Measurements from ENCODE around the gene ETFB. TPM values are rescaled to one million over a fixed set of nuclear protein-coding genes. Genes with fewer than 3 reads are reported as not detected.
"Not testable (repeated sequence)": the region's sequence is repeated elsewhere in the genome, so short reads cannot be mapped to it uniquely, and the experiment has no call there.

The ETFB gene
- 100 to 1,000 TPM in 3 of 6 donors, 10 to 100 TPM in 3; 72.7 to 167 (median 101) TPM for polyA plus RNA-seq (ENCODE audit: low read depth in 6 of 6)

DNA sequence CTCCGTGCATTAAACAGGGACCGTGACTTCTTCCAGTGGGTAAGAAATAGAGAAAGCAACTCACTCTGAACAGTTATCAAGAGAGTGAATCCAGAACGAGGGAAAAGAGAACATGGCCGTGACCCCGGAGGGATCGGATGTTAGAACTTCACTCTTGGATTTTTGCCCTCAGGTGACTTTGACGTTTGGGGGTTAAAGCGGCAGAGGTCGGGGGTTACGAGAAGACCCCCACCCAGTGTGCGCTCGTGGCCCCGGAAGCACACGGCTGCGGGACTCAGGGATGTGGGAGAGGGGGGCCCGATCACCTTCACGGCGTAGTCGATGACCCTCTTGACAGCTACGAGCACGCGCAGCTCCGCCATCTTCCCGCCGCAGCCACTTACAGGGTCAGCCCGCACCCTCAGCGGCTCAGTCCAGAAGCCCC lies at the start of gene ETFB:
Gene ETFB, minus strand, starts transcription at position 424 of the 424 bp plus-strand sequence. Its CDS starts 62 bp downstream, at position 362.
- Mint-ChIP-seq H3K9me3 (no peaks in the 10 kb centered on the region), H3K36me3 (no peaks in the 10 kb centered on the region), H3K27me3 (no peaks in the 10 kb centered on the region), H3K4me3 (peak within 1 kb of the TSS; percentile 91 to 99 (median 97)), H3K4me1 (peaks cover 43 to 63% (median 60%) of the 10 kb centered on the region in 3 donors), H3K27ac (peak within 1 kb of the TSS; percentile 96 to 99 (median 98))
- ATAC-seq (ENCODE audit: low read depth in 2 of 2) = no peak
- DNase-seq = no peak

DNA sequence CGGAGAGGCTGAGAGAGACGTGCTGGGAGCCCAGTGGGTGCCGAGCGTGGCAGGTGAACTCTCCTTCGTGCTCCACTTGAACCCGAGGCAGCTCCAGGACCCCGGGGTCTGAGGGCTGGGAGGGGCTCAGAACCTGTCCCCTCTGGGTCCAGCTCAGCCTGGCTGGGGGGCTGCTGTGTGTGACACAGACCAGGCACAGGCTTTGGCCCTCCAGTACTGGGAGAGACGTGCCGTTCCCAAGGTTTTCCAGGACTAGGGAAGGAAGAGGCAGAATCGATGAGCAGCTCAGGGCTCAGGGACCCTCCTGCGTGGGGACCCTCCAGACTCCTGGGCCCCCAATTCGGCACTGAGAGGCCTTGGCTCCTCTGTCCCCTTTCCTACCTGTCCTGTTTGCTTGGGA lies 49.0 kb upstream of the ETFB start:
- Mint-ChIP-seq H3K36me3 (peaks cover 18 to 27% of the 10 kb centered on the region in 2 donors), H3K27ac (peak overlapping the region in 1 of 6 donors; percentile 60), H3K27me3 (no peaks in the 10 kb centered on the region), H3K4me1 (peaks cover 33 to 52% (median 39%) of the 10 kb centered on the region in 3 donors), H3K9me3 (no peaks in the 10 kb centered on the region), H3K4me3 (peak overlapping the region in 4 of 8 donors; percentile 32 to 88 (median 74))
- no peak for DNase-seq
- no peak for ATAC-seq (ENCODE audit: low read depth in 2 of 2)

DNA sequence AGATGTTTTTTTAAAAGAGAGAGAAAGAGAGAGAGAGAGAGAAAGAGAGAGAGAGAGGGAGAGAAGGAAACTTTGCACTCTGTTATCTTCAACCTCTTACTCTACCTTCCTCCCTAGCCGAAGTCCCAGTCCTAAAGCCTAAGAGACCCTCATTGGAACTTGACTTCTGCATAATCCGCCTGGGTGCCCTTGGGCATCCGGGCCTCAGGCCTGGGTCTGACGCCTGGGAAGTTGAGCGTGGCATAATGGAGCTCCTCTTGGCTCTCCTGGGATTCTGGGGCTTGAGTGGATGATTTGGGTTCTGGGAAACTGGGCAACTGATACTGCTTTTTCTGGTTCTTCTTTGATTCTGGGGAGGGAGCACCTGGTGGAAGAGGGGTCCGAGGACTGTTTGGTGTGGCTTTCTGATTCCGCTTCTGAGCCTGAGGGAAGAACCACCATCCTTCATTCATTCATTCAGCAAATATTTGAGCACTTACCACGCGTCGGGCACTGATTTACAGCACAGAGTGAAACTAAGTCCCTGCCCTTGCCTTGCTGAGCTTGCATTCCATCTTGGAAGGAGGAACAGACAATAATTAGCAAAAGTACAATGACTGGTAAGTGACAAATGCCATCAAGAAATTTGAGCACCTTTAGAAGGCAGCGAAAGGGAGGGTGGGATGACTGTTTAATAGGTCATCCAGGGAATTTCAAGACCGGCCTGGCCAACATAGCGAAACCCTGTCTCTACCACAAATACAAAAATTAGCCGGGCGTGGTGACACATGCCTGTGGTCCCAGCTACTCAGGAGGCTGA lies 45.0 kb upstream of the ETFB start:
- Mint-ChIP-seq H3K4me1 (peaks cover 21 to 45% (median 28%) of the 10 kb centered on the region in 3 donors), H3K4me3 (no peak overlapping the region), H3K36me3 (peaks cover 18 to 27% of the 10 kb centered on the region in 2 donors), H3K27ac (peak overlapping the region in 1 of 6 donors; percentile 43), H3K9me3 (no peaks in the 10 kb centered on the region), H3K27me3 (no peaks in the 10 kb centered on the region)
- ATAC-seq (ENCODE audit: low read depth in 2 of 2) (no peak), DNase-seq (no peak)

DNA sequence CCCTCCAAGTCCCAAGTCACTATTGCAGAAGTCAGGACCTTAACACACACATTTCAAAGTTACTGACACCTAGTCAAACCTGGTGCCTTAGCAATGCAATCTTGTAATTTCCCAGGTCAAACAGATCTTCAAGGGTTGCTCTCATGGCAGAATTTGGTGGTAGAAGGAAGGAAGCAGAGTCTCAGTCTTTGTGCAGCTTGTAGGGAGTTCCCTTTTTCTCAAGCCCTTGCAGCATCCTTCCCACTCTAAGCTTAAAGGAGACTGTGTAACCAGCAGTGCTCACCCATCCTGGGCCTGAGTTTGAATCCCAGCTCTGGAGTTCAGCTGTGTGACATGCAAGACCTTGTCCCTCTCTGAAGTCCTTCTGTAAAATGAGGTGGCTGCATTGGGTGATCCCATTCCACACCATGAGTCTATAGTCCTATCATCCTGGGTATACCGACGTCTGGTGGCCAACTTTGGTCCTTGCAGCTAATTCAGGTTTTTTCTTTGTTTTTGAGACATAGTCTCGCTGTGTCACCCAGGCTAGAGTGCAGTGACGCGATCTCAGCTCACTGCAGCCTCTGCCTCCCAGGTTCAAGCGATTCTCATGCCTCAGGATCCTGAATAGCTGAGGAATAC lies 41.4 kb upstream of the ETFB start:
- Mint-ChIP-seq H3K27ac (peak overlapping the region in 2 of 6 donors; percentile 56 to 61), H3K36me3 (peaks cover 5 to 9% of the 10 kb centered on the region in 2 donors), H3K4me1 (peaks cover 11 to 28% (median 17%) of the 10 kb centered on the region in 3 donors), H3K9me3 (peaks cover 0 to 8% (median 4%) of the 10 kb centered on the region in 7 donors), H3K27me3 (no peaks in the 10 kb centered on the region), H3K4me3 (peak overlapping the region in 1 of 8 donors; percentile 1)
- ATAC-seq (ENCODE audit: low read depth in 2 of 2) (peak; percentile 73 to 83), DNase-seq (no peak)

DNA sequence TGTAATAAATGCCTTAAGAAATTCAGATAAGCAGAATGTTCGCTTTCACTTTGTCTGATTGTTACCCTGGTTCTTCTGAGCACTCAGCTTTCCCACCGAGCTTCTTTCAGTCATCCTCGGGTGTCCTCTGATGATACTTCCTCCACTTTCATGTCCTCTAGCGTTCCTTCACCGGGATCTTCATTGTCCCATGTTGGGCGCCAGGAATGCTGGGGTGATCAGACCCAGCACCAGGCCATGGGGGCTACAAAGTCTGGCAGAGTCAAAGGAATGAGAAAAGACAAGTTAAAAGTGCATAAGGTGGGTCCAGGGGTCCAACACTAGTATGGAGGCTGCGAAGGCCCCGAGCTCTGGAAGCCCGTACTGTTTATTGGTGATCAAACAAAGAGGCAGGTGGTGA lies 35.9 kb upstream of the ETFB start:
- H3K27ac Mint-ChIP-seq = no peak overlapping the region

DNA sequence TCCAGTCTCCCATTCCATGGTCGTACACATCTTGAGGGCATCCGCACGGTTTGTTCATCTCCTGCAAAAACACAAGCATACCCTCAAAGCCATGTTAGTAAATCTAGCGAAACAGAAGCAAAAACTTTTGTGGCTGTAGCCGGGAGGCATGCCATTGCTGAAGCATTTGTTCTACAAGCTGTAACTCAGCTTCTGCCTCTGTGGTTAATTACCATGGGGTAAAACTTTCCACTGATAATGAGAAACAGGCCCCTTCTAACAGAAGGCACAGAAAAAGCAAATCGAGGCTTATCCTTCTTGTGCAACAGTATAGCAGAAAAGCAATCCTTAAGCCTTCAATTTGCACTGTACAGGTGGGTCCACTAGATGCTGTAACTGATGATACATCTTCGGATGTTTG lies 33.7 kb upstream of the ETFB start:
- Mint-ChIP-seq H3K9me3 (peaks cover 8 to 18% (median 10%) of the 10 kb centered on the region in 7 donors), H3K4me3 (peak overlapping the region in 1 of 8 donors; percentile 22), H3K36me3 (peaks cover 9 to 10% of the 10 kb centered on the region in 2 donors)
- not testable (repeated sequence) for DNase-seq; H3K27me3 Mint-ChIP-seq; H3K27ac Mint-ChIP-seq; H3K4me1 Mint-ChIP-seq; ATAC-seq (ENCODE audit: low read depth in 2 of 2)

More for the DNA sequence above, 35.9 kb upstream of the ETFB start:
- Mint-ChIP-seq H3K36me3 (peaks cover 9 to 10% of the 10 kb centered on the region in 2 donors), H3K4me3 (no peak overlapping the region), H3K4me1 (peaks cover 0 to 6% (median 4%) of the 10 kb centered on the region in 3 donors), H3K9me3 (peaks cover 8 to 18% (median 10%) of the 10 kb centered on the region in 7 donors), H3K27me3 (no peaks in the 10 kb centered on the region)
- ATAC-seq (ENCODE audit: low read depth in 2 of 2) = no peak
- no peak for DNase-seq

DNA sequence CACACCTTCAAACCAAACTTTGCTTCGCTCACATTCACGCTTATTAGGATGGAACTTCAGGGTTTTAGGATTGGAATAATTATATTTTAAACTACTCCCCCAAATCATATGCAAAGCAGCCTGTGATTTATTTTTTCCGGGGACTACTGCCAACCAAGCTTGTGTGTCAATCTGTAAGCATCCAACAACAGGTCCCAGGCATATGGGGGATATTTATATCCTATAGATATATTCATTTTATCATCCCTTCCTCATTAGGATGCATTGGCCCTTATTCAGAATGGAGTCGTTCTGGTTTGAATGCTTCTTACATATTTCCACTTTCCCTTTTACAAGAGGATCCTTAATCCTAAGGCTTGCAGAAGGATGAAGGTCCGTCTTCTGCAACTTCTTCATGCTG lies 33.0 kb upstream of the ETFB start:
- no peaks in the 10 kb centered on the region for H3K27me3 Mint-ChIP-seq
- H3K4me1 Mint-ChIP-seq = peaks cover 6 to 14% (median 11%) of the 10 kb centered on the region in 3 donors
- ATAC-seq (ENCODE audit: low read depth in 2 of 2) (no peak), DNase-seq (no peak)
- peaks cover 8 to 18% (median 10%) of the 10 kb centered on the region in 7 donors for H3K9me3 Mint-ChIP-seq
- peaks cover 9 to 10% of the 10 kb centered on the region in 2 donors for H3K36me3 Mint-ChIP-seq
- no peak overlapping the region for H3K4me3 Mint-ChIP-seq
- H3K27ac Mint-ChIP-seq = no peak overlapping the region

DNA sequence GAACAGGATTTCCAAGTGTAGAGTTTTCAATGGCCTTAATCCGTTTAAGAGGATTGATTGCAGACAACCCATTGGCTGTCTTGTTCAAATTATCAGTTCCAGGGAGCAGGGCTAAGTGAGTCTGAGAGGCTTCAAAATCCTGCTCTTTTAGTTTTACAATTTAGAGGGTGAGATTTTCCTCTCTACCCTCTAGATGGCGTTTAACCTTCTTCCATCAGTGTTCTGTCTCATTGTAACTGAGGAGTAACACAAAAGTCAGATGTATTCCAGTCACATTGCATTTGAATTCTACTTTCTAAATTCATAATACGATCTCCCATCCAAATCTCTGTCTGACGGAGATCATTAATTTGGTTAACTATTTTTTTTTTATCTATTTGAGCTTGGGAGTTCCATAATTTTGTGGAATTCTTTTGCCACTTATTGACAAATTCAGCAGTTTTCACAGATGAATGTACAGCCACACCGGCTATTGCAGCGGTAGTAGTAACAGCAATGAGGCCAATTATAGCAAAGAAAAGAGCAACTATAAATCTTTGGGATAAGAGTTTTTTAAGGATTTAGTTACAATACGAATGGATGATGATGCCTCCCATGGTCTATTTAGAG lies 32.0 kb upstream of the ETFB start:
- H3K9me3 Mint-ChIP-seq = peaks cover 7 to 16% (median 10%) of the 10 kb centered on the region in 7 donors
- no peaks in the 10 kb centered on the region for H3K27me3 Mint-ChIP-seq
- H3K36me3 Mint-ChIP-seq = peaks cover 9 to 10% of the 10 kb centered on the region in 2 donors
- H3K4me3 Mint-ChIP-seq = no peak overlapping the region
- DNase-seq (peak; percentile 25), ATAC-seq (ENCODE audit: low read depth in 2 of 2) (no peak)
- H3K27ac Mint-ChIP-seq = no peak overlapping the region
- H3K4me1 Mint-ChIP-seq = peaks cover 9 to 19% (median 18%) of the 10 kb centered on the region in 3 donors

DNA sequence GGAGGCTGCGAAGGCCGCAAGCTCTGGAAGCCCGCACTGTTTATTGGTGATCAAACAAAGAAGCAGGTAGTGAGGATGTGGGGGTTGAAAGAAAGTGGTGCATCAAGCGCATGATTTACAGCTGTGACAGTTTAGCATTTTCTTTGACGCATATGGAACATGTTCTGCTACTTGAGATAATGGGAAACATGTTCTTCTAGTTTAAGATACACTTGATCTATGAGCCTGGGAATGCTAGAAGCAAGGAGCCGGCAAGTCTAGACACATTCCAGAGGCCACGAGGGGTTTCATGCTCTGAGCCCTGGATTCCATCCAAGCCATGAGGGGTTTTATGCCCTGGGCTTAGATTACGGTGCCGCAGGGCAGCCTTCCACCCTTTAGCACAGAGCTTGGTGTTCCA lies 31.3 kb upstream of the ETFB start:
- H3K27me3 Mint-ChIP-seq; ATAC-seq (ENCODE audit: low read depth in 2 of 2); H3K4me3 Mint-ChIP-seq; DNase-seq: not testable (repeated sequence)
- peaks cover 9 to 10% of the 10 kb centered on the region in 2 donors for H3K36me3 Mint-ChIP-seq
- H3K27ac Mint-ChIP-seq = peak overlapping the region in 1 of 6 donors; percentile 24
- H3K9me3 Mint-ChIP-seq = peaks cover 5 to 10% (median 7%) of the 10 kb centered on the region in 7 donors
- H3K4me1 Mint-ChIP-seq = peaks cover 9 to 19% (median 18%) of the 10 kb centered on the region in 3 donors

DNA sequence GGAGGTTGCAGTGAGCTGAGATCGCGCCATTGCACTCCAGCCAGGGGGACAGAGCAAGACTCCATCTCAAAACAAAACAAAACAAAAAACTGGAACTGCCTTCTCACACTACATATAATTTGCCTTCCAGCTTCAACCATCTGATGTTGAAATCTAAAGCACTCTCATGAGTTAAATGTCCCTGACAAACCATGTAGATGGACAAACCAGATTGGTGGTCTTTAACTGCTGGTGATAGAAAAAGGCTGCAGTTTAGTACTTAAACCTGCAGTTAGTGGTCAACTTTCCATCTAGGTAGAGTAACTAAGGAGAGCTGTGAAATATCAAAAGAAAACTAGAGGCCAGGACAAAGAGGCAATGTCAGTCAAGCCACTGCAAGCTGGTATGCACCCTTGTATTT lies 30.0 kb upstream of the ETFB start:
- H3K27me3 Mint-ChIP-seq = peaks cover 0 to 3% (median 2%) of the 10 kb centered on the region in 3 donors
- no peak for DNase-seq
- no peaks in the 10 kb centered on the region for H3K9me3 Mint-ChIP-seq
- H3K4me1 Mint-ChIP-seq = peaks cover 10 to 21% (median 19%) of the 10 kb centered on the region in 3 donors
- peak overlapping the region in 1 of 8 donors; percentile 18 for H3K4me3 Mint-ChIP-seq
- no peaks in the 10 kb centered on the region for H3K36me3 Mint-ChIP-seq
- peak overlapping the region in 1 of 6 donors; percentile 73 for H3K27ac Mint-ChIP-seq
- ATAC-seq (ENCODE audit: low read depth in 2 of 2) = no peak

DNA sequence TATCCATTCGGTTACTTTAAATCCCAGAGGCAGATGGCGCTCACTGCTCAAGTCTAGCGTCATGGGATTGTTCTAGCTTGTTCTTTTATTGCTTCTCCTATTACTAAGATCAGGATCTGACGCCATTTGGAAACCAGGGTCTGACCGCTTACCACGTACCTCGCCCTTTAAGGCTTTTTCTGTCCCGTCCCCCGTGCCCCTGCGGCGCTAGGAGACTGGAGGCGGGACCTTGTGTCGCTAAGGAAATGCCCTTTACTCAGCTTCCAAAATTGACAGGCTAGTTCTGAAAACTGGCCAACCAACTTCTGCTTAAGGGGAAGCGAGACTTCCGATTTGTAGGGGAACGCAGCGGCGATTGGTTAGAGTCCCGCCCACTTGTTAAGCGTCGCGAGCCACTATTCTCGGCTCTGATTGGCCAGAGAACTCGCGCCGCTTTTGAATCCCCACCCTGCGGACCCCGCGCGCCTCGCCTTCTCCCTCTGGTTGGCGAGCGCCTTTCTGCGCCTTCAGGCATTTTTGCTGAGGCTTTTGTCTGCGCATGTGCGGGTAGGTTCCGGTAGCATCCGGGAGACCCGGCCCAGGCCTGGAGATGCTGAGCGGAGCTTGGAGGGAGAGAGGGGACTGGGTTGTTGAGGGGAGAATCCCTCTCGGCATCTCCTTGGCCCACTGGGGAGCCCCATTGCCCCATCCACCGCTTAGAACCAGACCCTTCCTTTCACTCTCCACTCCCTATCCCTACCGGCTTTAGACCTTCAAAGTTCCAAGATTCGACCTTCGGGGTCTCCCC lies 28.1 kb upstream of the ETFB start:
- Mint-ChIP-seq H3K4me3 (peak overlapping the region; percentile 79 to 93 (median 91)), H3K9me3 (no peaks in the 10 kb centered on the region), H3K4me1 (peaks cover 13 to 30% (median 24%) of the 10 kb centered on the region in 3 donors), H3K27me3 (peaks cover 0 to 8% (median 6%) of the 10 kb centered on the region in 3 donors), H3K27ac (peak overlapping the region; percentile 79 to 95 (median 90)), H3K36me3 (no peaks in the 10 kb centered on the region)
- ATAC-seq (ENCODE audit: low read depth in 2 of 2) (peak; percentile 91 to 93), DNase-seq (peak; percentile 89)

DNA sequence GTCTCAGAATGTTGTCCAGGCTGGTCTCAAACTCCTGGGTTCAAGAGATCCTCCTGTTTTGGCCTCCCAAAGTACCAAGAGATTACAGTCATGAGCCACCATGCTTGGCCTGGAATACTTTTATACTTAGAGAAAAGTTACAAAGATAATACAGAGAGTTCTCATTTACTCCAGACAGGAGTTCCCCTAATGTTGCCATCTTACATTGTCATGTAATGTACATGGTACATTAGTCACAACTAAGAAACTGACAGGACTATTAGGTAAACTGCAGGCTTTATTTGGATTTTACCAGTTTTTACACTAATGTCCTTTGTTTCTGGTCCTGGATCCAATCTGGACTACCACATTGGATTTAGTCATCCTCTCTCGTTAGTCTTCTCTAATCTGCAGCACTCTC lies 26.5 kb upstream of the ETFB start:
- Mint-ChIP-seq H3K4me1 (peaks cover 13 to 26% (median 24%) of the 10 kb centered on the region in 3 donors), H3K27ac (no peak overlapping the region), H3K4me3 (peak overlapping the region in 6 of 8 donors; percentile 21 to 59 (median 32)), H3K9me3 (no peaks in the 10 kb centered on the region), H3K36me3 (no peaks in the 10 kb centered on the region), H3K27me3 (peaks cover 0 to 8% (median 6%) of the 10 kb centered on the region in 3 donors)
- no peak for ATAC-seq (ENCODE audit: low read depth in 2 of 2)
- DNase-seq = no peak
